Lower lobe of right lung (tissue), 2 donors: Measurements from ENCODE around the gene ACBD6. TPM values are rescaled to one million over a fixed set of nuclear protein-coding genes. Genes with fewer than 3 reads are reported as not detected.

Source experiments
- ATAC-seq, 2 donors: fragments of 200-7000 bp; cut with Tn5 transposase; one replicate each; pipeline ENCODE4 v1.9.1; 2020 to 2022; ENCODE audit warnings: mild to moderate bottlenecking in 2 of 2, moderate library complexity in 2 of 2
- DNase-seq: peaks from one replicate; pipeline ENCODE4 v3.0.0-alpha.2; 2020
- H3K27ac ChIP-seq: fragments of 200-600 bp; one replicate; pipeline ENCODE4 v1.8.0; 2022
- H3K27me3 ChIP-seq: fragments of 200-600 bp; one replicate; pipeline ENCODE4 v1.8.0; 2022; ENCODE audit warnings: low read depth
- H3K36me3 ChIP-seq: fragments of 200-600 bp; one replicate; pipeline ENCODE4 v1.8.0; 2022; ENCODE audit warnings: mild to moderate bottlenecking
- H3K4me1 ChIP-seq: fragments of 200-600 bp; one replicate; pipeline ENCODE4 v1.8.0; 2022
- H3K4me3 ChIP-seq: fragments of 200-600 bp; one replicate; pipeline ENCODE4 v1.8.0; 2022; ENCODE audit warnings: mild to moderate bottlenecking
- H3K9me3 ChIP-seq: fragments of 200-600 bp; one replicate; pipeline ENCODE4 v1.8.0; 2022
- CTCF ChIP-seq: fragments of 200-600 bp; IDR thresholded peaks from one replicate; pipeline ENCODE4 v1.8.0; 2022; ENCODE audit warnings: antibody characterized with exemption, mild to moderate bottlenecking
- intact Hi-C: fragments of 100-400 bp; cut with DNase I; formaldehyde crosslinking; loops from one replicate; pipeline ENCODE4 v1.11.0; 2022
- total RNA-seq: library from RNA; stranded (reverse); fragmentation: NEBNext Ultra II Directional; extraction: Animal tissue kit (Norgen Biotek cat#: 25700); gene quantifications from one replicate; pipeline ENCODE4 v1.2.1, GENCODE V29; 2021
- donor health status: DM: no; HTN: yes; CAD: no; lungs with severe emphysema.

The ACBD6 gene
- total RNA-seq, 1 donor from 2014 or later, result 37.4 TPM

- no peak for ATAC-seq
- no peaks in the 10 kb centered on the region for H3K9me3 ChIP-seq
- H3K4me1 ChIP-seq, result no peaks in the 10 kb centered on the region
- no peak overlapping the region for H3K27ac ChIP-seq
- intact Hi-C loops, result no loop called here
- no peak overlapping the region for H3K4me3 ChIP-seq
- DNase-seq, result peak; percentile 15
- H3K27me3 ChIP-seq, result peaks cover 33% of the 10 kb centered on the region
- no peaks in the 10 kb centered on the region for H3K36me3 ChIP-seq
- no peak for TF ChIP-seq CTCF
Observed at GRCh38 chr1:180247061-180247460, 255.3 kb downstream of the ACBD6 start.

DNA sequence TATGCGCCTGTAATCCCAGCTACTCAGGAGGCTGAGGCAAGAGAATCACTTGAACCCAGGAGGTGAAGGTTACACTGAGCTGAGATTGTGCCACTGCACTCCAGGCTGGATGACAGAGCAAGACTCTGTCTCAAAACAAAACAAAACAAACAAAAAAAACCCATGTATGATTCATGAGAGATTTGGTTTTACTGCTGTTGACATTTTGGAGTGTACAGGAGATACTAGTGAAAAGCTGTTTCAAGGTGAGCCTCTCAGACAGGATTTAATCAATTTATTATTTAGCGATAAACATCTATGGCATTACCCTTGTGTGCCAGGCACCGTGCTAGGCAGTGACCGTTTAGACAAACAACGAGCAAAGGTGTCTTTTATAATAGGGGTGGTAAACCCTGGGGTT lies 255.8 kb downstream of the ACBD6 start:
- H3K27me3 ChIP-seq, result peaks cover 38% of the 10 kb centered on the region
- no peak overlapping the region for H3K27ac ChIP-seq
- intact Hi-C loops, result no loop called here
- ATAC-seq (no peak), DNase-seq (peak; percentile 23)
- H3K4me3 ChIP-seq, result no peak overlapping the region
- TF ChIP-seq CTCF, result no peak
- no peaks in the 10 kb centered on the region for H3K9me3 ChIP-seq
- H3K36me3 ChIP-seq, result no peaks in the 10 kb centered on the region
- no peaks in the 10 kb centered on the region for H3K4me1 ChIP-seq

GRCh38 chr1:180244840-180245239 lies 257.5 kb downstream of the ACBD6 start:
- Histone ChIP-seq H3K4me3 (no peak overlapping the region), H3K36me3 (no peaks in the 10 kb centered on the region), H3K9me3 (no peaks in the 10 kb centered on the region), H3K4me1 (no peaks in the 10 kb centered on the region), H3K27me3 (peaks cover 53% of the 10 kb centered on the region), H3K27ac (no peak overlapping the region)
- TF ChIP-seq CTCF, result no peak
- ATAC-seq, result no peak
- intact Hi-C loops, result no loop called here
- DNase-seq, result peak; percentile 14

DNA sequence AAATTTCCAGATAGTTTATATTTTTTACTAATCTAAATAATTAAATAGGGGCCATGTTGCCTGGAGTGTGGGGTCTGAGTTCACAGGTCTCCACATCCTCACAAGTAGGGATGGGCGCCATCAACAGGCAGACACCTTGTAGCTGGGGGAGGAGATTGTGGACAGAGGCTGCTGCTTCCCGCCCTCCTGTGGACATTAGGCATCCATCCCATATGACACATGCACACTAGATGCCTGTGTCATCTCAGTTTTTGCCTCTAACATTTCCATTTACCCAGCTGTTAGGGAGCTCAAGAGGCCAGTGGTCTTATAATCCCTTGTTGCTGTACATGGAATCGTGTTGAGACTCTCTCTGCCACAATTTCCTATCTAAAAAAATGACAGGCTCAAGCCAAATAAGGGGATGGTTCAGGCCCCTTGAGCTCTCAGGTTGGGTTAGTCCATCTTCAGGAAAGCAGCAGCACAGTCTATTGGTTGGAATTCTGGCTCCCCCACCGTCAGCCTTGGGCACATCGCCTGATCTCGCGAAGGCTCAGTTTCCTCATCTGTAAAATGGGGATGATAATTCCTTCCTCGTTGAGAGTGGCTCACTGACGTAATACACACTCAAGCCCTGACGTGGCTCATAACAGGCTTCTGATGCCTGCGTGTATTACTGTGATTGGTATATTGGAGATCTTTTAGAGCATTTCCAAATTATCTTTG lies 258.7 kb downstream of the ACBD6 start:
- Histone ChIP-seq H3K36me3 (no peaks in the 10 kb centered on the region), H3K9me3 (no peaks in the 10 kb centered on the region), H3K4me3 (no peak overlapping the region), H3K27me3 (peaks cover 65% of the 10 kb centered on the region), H3K4me1 (no peaks in the 10 kb centered on the region), H3K27ac (no peak overlapping the region)
- ATAC-seq, result no peak
- intact Hi-C loops, result no loop called here
- no peak for TF ChIP-seq CTCF
- peak; percentile 4 for DNase-seq

DNA sequence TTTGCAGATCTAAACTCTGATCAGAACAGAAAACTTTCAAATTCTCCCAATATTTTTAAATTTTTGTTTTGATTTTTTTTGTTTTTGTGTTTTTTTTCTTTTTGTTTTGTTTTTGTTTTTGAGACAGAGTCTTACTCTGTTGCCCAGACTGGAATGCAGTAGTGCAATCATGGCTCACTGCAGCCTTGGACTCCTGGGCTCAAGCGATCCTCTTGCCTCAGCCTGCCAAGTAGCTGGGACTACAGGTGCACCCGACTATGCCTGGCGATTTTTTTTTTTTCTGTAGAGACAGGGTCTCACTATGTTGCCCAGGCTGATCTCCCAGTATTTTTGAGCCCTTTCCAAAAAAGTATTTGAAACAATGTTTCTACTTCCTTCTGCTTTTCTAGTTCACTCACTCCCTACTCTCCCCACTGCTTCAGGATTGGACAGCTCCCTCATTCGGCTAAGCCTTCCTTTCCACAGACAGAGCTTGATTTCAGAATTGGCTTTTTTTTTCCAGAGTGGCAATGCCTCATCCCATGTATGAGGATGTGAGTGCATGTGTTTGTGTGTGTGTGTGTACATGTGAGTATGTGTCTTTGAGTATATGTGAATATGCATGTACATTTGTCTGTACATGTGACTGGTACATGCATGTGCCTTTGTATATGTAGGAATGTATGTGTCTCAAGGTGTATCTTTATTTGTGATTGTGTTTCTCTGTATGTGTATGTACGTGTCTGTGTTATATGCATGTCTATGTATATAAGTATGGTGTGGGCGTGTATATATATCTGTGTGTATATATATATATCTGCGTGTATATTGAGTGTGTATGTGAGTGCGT lies 260.4 kb downstream of the ACBD6 start:
- no peaks in the 10 kb centered on the region for H3K9me3 ChIP-seq
- peaks cover 82% of the 10 kb centered on the region for H3K27me3 ChIP-seq
- DNase-seq, result no peak
- no peak for ATAC-seq
- no peaks in the 10 kb centered on the region for H3K36me3 ChIP-seq
- intact Hi-C loops, result no loop called here
- TF ChIP-seq CTCF, result no peak
- H3K4me1 ChIP-seq, result no peaks in the 10 kb centered on the region
- no peak overlapping the region for H3K27ac ChIP-seq
- no peak overlapping the region for H3K4me3 ChIP-seq
